Loucy (cell line): ENCODE measurements around the gene GNAL.

Experiments
- CTCF ChIP-seq: fragments of 200-600 bp; sonication (generic); conservative IDR thresholded peaks from 2 replicates; pipeline ENCODE4 v1.5.1; 2014; ENCODE audit warnings: mild to moderate bottlenecking, antibody characterized with exemption, low read length
- EZH2phosphoT487 ChIP-seq: fragments of 200-600 bp; IDR thresholded peaks from 2 replicates; pipeline ENCODE4 v1.6.1; 2018; ENCODE audit warnings: antibody characterized with exemption, mild to moderate bottlenecking, moderate library complexity, borderline replicate concordance

GRCh38 chr18:11780042-11780441, 91.0 kb downstream of the GNAL start:
- TF ChIP-seq CTCF: no peak
- no peak for TF ChIP-seq EZH2phosphoT487
